Keratinocyte (primary cell): ENCODE results near the gene ADARB2. TPM values are rescaled to one million over a fixed set of nuclear protein-coding genes. Genes with fewer than 3 reads are reported as not detected.

Experiments
- DNase-seq: peaks from one replicate; pipeline ENCODE4 v3.0.0-alpha.2; 2011; ENCODE audit warnings: low read depth, missing footprints, low spot score
- FAIRE-seq: peaks from 2 replicates; lab custom pipeline; 2011; peaks lifted over from hg19 to GRCh38; lab: Jason Lieb, UNC
- H2AFZ ChIP-seq: 2 replicates; pipeline ENCODE4 v1.6.0; 2012; ENCODE audit warnings: low read length, control low read depth, inconsistent platforms; ENCODE audit not compliant: control insufficient read depth
- H3K27ac ChIP-seq: 2 replicates; pipeline ENCODE4 v1.5.1; 2011; ENCODE audit warnings: low read length; ENCODE audit not compliant: control insufficient read depth, insufficient read depth
- H3K27me3 ChIP-seq: 3 replicates; pipeline ENCODE4 v1.6.0; 2011; ENCODE audit warnings: low read length; ENCODE audit not compliant: control insufficient read depth, insufficient read depth; ENCODE audit errors: extremely low read depth
- H3K36me3 ChIP-seq, 2 experiments: 2 replicates in 1 of 2; 3 replicates in 1 of 2; pipeline ENCODE4 v1.5.1; 2011; ENCODE audit warnings: low read length in 2 of 2, mild to moderate bottlenecking in 1 of 2; ENCODE audit not compliant: control insufficient read depth in 2 of 2, insufficient read depth in 2 of 2; ENCODE audit errors: extremely low read depth in 1 of 2
- H3K4me1 ChIP-seq: 3 replicates; pipeline ENCODE4 v1.5.1; 2011; ENCODE audit warnings: low read length; ENCODE audit not compliant: control insufficient read depth, insufficient read depth; ENCODE audit errors: extremely low read depth
- H3K4me2 ChIP-seq: 3 replicates; pipeline ENCODE4 v1.6.0; 2011; ENCODE audit warnings: low read depth, low read length; ENCODE audit not compliant: control insufficient read depth, insufficient read depth; ENCODE audit errors: extremely low read depth
- H3K4me3 ChIP-seq, 3 experiments: fragments of 200-600 bp in 1 of 3; sonication (generic) in 1 of 3; 2 replicates in 2 of 3; 3 replicates in 1 of 3; pipeline ENCODE4 v1.5.1; 2011 to 2016; ENCODE audit warnings: low read length in 3 of 3, mild to moderate bottlenecking in 3 of 3, control low read depth in 2 of 3, inconsistent platforms in 1 of 3, low read depth in 1 of 3, mixed read lengths in 1 of 3, mixed run types in 1 of 3, moderate library complexity in 1 of 3; ENCODE audit not compliant: control insufficient read depth in 2 of 3, insufficient read depth in 2 of 3; ENCODE audit errors: extremely low read depth in 1 of 3
- H3K79me2 ChIP-seq: 2 replicates; pipeline ENCODE4 v1.6.0; 2012; ENCODE audit warnings: low read length; ENCODE audit not compliant: control insufficient read depth, insufficient read depth
- H3K9ac ChIP-seq: 3 replicates; pipeline ENCODE4 v1.6.0; 2011; ENCODE audit warnings: low read length; ENCODE audit not compliant: control insufficient read depth, insufficient read depth; ENCODE audit errors: extremely low read depth
- H3K9me1 ChIP-seq: 3 replicates; pipeline ENCODE4 v1.6.0; 2011; ENCODE audit warnings: low read length; ENCODE audit not compliant: control insufficient read depth, insufficient read depth; ENCODE audit errors: extremely low read depth
- H3K9me3 ChIP-seq: 2 replicates; pipeline ENCODE4 v1.5.1; 2012; ENCODE audit warnings: low read depth, low read length; ENCODE audit not compliant: control insufficient read depth
- H4K20me1 ChIP-seq: 3 replicates; pipeline ENCODE4 v1.6.0; 2011; ENCODE audit warnings: low read length; ENCODE audit not compliant: control insufficient read depth, insufficient read depth; ENCODE audit errors: extremely low read depth
- EZH2 ChIP-seq: IDR thresholded peaks from one replicate; pipeline ENCODE4 v1.6.1; 2012; ENCODE audit warnings: inconsistent platforms, mild to moderate bottlenecking, low read length, moderate library complexity
- dilution Hi-C: fragments of 300-500 bp; cut with MboI; formaldehyde crosslinking; loops from one replicate; pipeline ENCODE4 v1.7.0; 2020; ENCODE audit warnings: low sequenced_read_pairs; ENCODE audit not compliant: extremely low pct_ligation_motif_present
- polyA plus RNA-seq, 5 experiments: library from polyadenylated mRNA; depleted of rRNA in 3 of 5; stranded (reverse) in 3 of 5; stranded (forward) in 1 of 5; unstranded in 1 of 5; fragments of >200 nt; gene quantifications; 1 replicate in 1 of 5; 2 replicates in 3 of 5; 3 replicates in 1 of 5; pipeline versions ENCODE4 v1.2.1 to v1.2.3, GENCODE V29; 2011 to 2012; ENCODE audit warnings: missing spikeins in 2 of 5, low read depth in 1 of 5, low replicate concordance in 1 of 5
- TF ChIP-seq, protein P1 (sequence below), 3 experiments: IDR thresholded peaks in 1 of 3; conservative IDR thresholded peaks in 1 of 3; optimal IDR thresholded peaks in 1 of 3; 2 replicates in 2 of 3; 3 replicates in 1 of 3; pipeline versions ENCODE3 to v1.5.1; 2011; ENCODE audit warnings: low read length in 3 of 3, mild to moderate bottlenecking in 3 of 3, moderate library complexity in 2 of 3, control low read depth in 1 of 3, inconsistent platforms in 1 of 3; ENCODE audit not compliant: insufficient read depth in 2 of 3; ENCODE audit errors: extremely low read depth in 1 of 3

ADARB2 gene
- polyA plus RNA-seq, 1 donor (not counting 4 experiments of a cell fraction or from before 2014, with no cell fraction given) = not detected

DNA sequence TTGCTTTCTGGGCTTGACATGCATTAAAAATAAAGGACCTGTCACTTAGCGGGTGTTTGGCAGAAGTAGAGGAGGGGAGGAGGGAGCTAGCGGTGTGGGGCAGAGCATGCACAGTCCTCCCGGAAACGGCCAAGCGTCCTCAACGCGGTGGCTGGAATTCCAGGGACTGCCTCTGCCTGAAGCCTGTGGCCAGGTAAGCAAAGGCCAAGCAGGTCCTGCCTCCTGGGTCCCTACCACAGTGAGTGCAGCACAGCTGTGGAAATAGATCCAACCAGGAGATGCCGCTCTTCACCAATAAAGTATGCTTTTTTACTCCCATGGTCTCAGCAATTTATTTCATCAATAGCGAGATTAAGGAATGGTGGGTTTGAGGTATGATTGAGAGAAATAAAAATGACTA, 357.7 kb downstream of the ADARB2 start:
- DNase-seq (no peak), FAIRE-seq (no peak)
- H3K36me3 ChIP-seq = no peaks in the 10 kb centered on the region
- H3K79me2 ChIP-seq = no peaks in the 10 kb centered on the region
- H3K27ac ChIP-seq = no peak overlapping the region
- no peak overlapping the region for H2AFZ ChIP-seq
- no peak overlapping the region for H3K9ac ChIP-seq
- H4K20me1 ChIP-seq = no peaks in the 10 kb centered on the region
- H3K9me3 ChIP-seq = peaks cover 5% of the 10 kb centered on the region
- H3K27me3 ChIP-seq = no peaks in the 10 kb centered on the region
- H3K4me2 ChIP-seq = no peak overlapping the region
- H3K9me1 ChIP-seq = no peaks in the 10 kb centered on the region
- no peaks in the 10 kb centered on the region for H3K4me1 ChIP-seq
- no peak overlapping the region for H3K4me3 ChIP-seq
- TF ChIP-seq, protein P1, sequence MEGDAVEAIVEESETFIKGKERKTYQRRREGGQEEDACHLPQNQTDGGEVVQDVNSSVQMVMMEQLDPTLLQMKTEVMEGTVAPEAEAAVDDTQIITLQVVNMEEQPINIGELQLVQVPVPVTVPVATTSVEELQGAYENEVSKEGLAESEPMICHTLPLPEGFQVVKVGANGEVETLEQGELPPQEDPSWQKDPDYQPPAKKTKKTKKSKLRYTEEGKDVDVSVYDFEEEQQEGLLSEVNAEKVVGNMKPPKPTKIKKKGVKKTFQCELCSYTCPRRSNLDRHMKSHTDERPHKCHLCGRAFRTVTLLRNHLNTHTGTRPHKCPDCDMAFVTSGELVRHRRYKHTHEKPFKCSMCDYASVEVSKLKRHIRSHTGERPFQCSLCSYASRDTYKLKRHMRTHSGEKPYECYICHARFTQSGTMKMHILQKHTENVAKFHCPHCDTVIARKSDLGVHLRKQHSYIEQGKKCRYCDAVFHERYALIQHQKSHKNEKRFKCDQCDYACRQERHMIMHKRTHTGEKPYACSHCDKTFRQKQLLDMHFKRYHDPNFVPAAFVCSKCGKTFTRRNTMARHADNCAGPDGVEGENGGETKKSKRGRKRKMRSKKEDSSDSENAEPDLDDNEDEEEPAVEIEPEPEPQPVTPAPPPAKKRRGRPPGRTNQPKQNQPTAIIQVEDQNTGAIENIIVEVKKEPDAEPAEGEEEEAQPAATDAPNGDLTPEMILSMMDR (optimal IDR thresholded peaks at IDR 0.05 in 1 of 3, IDR thresholded peaks at IDR 0.05 in 1 of 3, conservative IDR thresholded peaks at IDR 0.05 in 1 of 3; ENCODE audit: extremely low read depth in 1 of 3, insufficient read depth in 2 of 3, low read length in 3 of 3) = no peak
- no peak for TF ChIP-seq EZH2
- dilution Hi-C loops = no loop called here

DNA sequence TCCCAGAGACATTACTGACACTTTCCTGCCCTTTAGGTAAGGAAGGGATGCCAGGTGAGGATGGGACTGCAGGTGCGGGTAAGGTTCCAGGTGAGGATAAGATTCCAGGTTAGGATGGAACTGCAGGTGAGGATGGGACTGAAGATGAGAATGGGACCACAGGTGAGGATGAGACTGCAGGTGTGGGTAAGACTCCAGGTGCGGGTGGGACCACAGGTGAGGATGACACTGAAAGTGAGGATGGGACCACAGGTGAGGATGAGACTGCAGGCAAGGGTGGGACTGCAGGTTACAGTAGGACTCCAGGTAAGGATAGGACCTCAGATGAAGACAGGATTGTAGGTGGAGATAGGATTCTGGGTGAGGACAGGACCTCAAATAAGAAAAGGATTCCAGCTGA, 358.9 kb downstream of the ADARB2 start:
- H3K4me3 ChIP-seq = no peak overlapping the region
- H3K9ac ChIP-seq = no peak overlapping the region
- TF ChIP-seq, protein P1 (optimal IDR thresholded peaks at IDR 0.05 in 1 of 3, IDR thresholded peaks at IDR 0.05 in 1 of 3, conservative IDR thresholded peaks at IDR 0.05 in 1 of 3; ENCODE audit: extremely low read depth in 1 of 3, insufficient read depth in 2 of 3, low read length in 3 of 3) = no peak
- no peak for TF ChIP-seq EZH2
- no peaks in the 10 kb centered on the region for H4K20me1 ChIP-seq
- DNase-seq (no peak), FAIRE-seq (no peak)
- no peaks in the 10 kb centered on the region for H3K36me3 ChIP-seq
- H3K4me1 ChIP-seq = no peaks in the 10 kb centered on the region
- dilution Hi-C loops = no loop called here
- H3K4me2 ChIP-seq = no peak overlapping the region
- H2AFZ ChIP-seq = no peak overlapping the region
- no peaks in the 10 kb centered on the region for H3K27me3 ChIP-seq
- peaks cover 5% of the 10 kb centered on the region for H3K9me3 ChIP-seq
- H3K79me2 ChIP-seq = no peaks in the 10 kb centered on the region
- no peaks in the 10 kb centered on the region for H3K9me1 ChIP-seq
- no peak overlapping the region for H3K27ac ChIP-seq
